Measurements from ENCODE around the gene ZNF512. TPM values are rescaled to one million over a fixed set of nuclear protein-coding genes. Genes with fewer than 3 reads are reported as not detected.

ZNF512 gene
- total RNA-seq, 2 donors from 2014 or later: 31.4 to 55.6 TPM

GRCh38 chr2:27559228-27559627 lies 23.6 kb upstream of the ZNF512 start:
- Histone ChIP-seq H3K36me3 (no peaks in the 10 kb centered on the region), H3K9me3 (no peaks in the 10 kb centered on the region), H3K27ac (no peak overlapping the region), H3K4me3 (no peak overlapping the region), H3K27me3 (replicated peaks; ENCODE audit: insufficient read depth) (no peaks in the 10 kb centered on the region), H3K4me1 (replicated peaks) (no peaks in the 10 kb centered on the region)
- TF ChIP-seq, protein P1, sequence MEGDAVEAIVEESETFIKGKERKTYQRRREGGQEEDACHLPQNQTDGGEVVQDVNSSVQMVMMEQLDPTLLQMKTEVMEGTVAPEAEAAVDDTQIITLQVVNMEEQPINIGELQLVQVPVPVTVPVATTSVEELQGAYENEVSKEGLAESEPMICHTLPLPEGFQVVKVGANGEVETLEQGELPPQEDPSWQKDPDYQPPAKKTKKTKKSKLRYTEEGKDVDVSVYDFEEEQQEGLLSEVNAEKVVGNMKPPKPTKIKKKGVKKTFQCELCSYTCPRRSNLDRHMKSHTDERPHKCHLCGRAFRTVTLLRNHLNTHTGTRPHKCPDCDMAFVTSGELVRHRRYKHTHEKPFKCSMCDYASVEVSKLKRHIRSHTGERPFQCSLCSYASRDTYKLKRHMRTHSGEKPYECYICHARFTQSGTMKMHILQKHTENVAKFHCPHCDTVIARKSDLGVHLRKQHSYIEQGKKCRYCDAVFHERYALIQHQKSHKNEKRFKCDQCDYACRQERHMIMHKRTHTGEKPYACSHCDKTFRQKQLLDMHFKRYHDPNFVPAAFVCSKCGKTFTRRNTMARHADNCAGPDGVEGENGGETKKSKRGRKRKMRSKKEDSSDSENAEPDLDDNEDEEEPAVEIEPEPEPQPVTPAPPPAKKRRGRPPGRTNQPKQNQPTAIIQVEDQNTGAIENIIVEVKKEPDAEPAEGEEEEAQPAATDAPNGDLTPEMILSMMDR (IDR thresholded peaks at IDR 0.05): no peak
- TF ChIP-seq POLR2AphosphoS5 (IDR thresholded peaks at IDR 0.05) (no peak), POLR2A (IDR thresholded peaks at IDR 0.05) (no peak)
- no peak for DNase-seq (ENCODE audit: low spot score)
- intact Hi-C loops (cut with DNase I): no loop called here
- 84% methylated on average over 2 of the region's 2 CpGs for WGBS

- H3K36me3 ChIP-seq: no peaks in the 10 kb centered on the region
- H3K27ac ChIP-seq: no peak overlapping the region
- DNase-seq (ENCODE audit: low spot score): no peak
- H3K4me3 ChIP-seq: no peak overlapping the region
- WGBS: 94% methylated on average over 2 of the region's 2 CpGs
- H3K9me3 ChIP-seq: no peaks in the 10 kb centered on the region
- intact Hi-C loops (cut with DNase I): no loop called here
- no peaks in the 10 kb centered on the region for H3K4me1 ChIP-seq (replicated peaks)
- H3K27me3 ChIP-seq (replicated peaks; ENCODE audit: insufficient read depth): no peaks in the 10 kb centered on the region
- TF ChIP-seq POLR2A (IDR thresholded peaks at IDR 0.05): no peak
- TF ChIP-seq, protein P1 (IDR thresholded peaks at IDR 0.05): no peak
- TF ChIP-seq POLR2AphosphoS5 (IDR thresholded peaks at IDR 0.05): no peak
Measured at GRCh38 chr2:27561060-27561459, 21.8 kb upstream of the ZNF512 start.

- 61% methylated on average over 2 of the region's 2 CpGs for WGBS
- no peaks in the 10 kb centered on the region for H3K4me1 ChIP-seq (replicated peaks)
- no peaks in the 10 kb centered on the region for H3K9me3 ChIP-seq
- H3K27ac ChIP-seq: no peak overlapping the region
- no peak overlapping the region for H3K4me3 ChIP-seq
- intact Hi-C loops (cut with DNase I): no loop called here
- no peak for DNase-seq (ENCODE audit: low spot score)
- TF ChIP-seq POLR2AphosphoS5 (IDR thresholded peaks at IDR 0.05) (no peak), POLR2A (IDR thresholded peaks at IDR 0.05) (no peak)
- TF ChIP-seq, protein P1 (IDR thresholded peaks at IDR 0.05): no peak
- H3K36me3 ChIP-seq: no peaks in the 10 kb centered on the region
- H3K27me3 ChIP-seq (replicated peaks; ENCODE audit: insufficient read depth): no peaks in the 10 kb centered on the region
Measured at GRCh38 chr2:27566628-27567027, 16.2 kb upstream of the ZNF512 start.

- H3K27me3 ChIP-seq (replicated peaks; ENCODE audit: insufficient read depth): no peaks in the 10 kb centered on the region
- no peaks in the 10 kb centered on the region for H3K36me3 ChIP-seq
- intact Hi-C loops (cut with DNase I): no loop called here
- 56% methylated on average over 2 of the region's 2 CpGs for WGBS
- H3K27ac ChIP-seq: no peak overlapping the region
- no peak for TF ChIP-seq POLR2A (IDR thresholded peaks at IDR 0.05)
- no peak for TF ChIP-seq POLR2AphosphoS5 (IDR thresholded peaks at IDR 0.05)
- TF ChIP-seq, protein P1 (IDR thresholded peaks at IDR 0.05): no peak
- no peak for DNase-seq (ENCODE audit: low spot score)
- no peaks in the 10 kb centered on the region for H3K4me1 ChIP-seq (replicated peaks)
- no peak overlapping the region for H3K4me3 ChIP-seq
- no peaks in the 10 kb centered on the region for H3K9me3 ChIP-seq
Measured at GRCh38 chr2:27569398-27569797, 13.4 kb upstream of the ZNF512 start.

DNA sequence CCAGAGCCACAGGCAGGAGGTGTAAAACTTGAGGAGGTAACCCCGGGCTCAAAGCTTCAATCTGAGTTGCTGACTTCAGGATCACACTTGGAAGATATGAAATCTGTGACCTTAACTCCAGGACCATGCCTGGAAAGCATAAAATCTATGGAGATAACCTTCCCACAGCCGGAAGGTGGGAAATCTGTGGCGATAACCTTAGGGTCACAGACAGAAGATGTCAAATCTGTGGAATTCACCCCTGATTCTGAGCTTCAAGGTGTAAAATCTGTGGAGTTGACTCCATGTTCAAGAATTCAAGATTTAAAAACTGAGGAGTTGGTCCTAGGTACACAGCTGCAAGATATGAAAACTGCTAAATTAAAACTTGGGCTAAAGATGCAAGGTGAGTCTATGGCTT lies 11.6 kb upstream of the ZNF512 start:
- no peak for TF ChIP-seq POLR2A (IDR thresholded peaks at IDR 0.05)
- TF ChIP-seq, protein P1 (IDR thresholded peaks at IDR 0.05): no peak
- TF ChIP-seq POLR2AphosphoS5 (IDR thresholded peaks at IDR 0.05): no peak
- Histone ChIP-seq H3K27ac (no peak overlapping the region), H3K4me3 (no peak overlapping the region), H3K9me3 (no peaks in the 10 kb centered on the region), H3K4me1 (replicated peaks) (no peaks in the 10 kb centered on the region), H3K27me3 (replicated peaks; ENCODE audit: insufficient read depth) (no peaks in the 10 kb centered on the region), H3K36me3 (no peaks in the 10 kb centered on the region)
- 94% methylated on average over 3 of the region's 3 CpGs for WGBS
- intact Hi-C loops (cut with DNase I): no loop called here
- DNase-seq (ENCODE audit: low spot score): no peak
